ENCODE data around the gene TK2. TPM values are rescaled to one million over a fixed set of nuclear protein-coding genes. Genes with fewer than 3 reads are reported as not detected.
"Not testable (repeated sequence)": the region's sequence is repeated elsewhere in the genome, so short reads cannot be mapped to it uniquely, and the experiment has no call there.

Gene TK2
- polyA plus RNA-seq, 1 donor, result 21.2 TPM

- H3K27me3 ChIP-seq (ENCODE audit: control insufficient read depth, insufficient read depth, low read length), result peaks cover 16% of the 10 kb centered on the region
- H3K4me3 ChIP-seq (ENCODE audit: low read length), result no peak overlapping the region
- 88% methylated on average over 1 of the region's 1 CpG for WGBS (ENCODE audit: insufficient coverage, low lambda C conversion rate)
- H3K9me3 ChIP-seq (ENCODE audit: control insufficient read depth, low read depth, low read length), result no peaks in the 10 kb centered on the region
- no peaks in the 10 kb centered on the region for H3K36me3 ChIP-seq (ENCODE audit: control insufficient read depth, insufficient read depth, low read length)
- DNase-seq, result no peak
- peaks cover 12% of the 10 kb centered on the region for H3K4me1 ChIP-seq (ENCODE audit: control insufficient read depth, insufficient read depth, low read length)
- H3K27ac ChIP-seq (ENCODE audit: low read length), result no peak overlapping the region
Measured at GRCh38 chr16:66574081-66574480, 24.2 kb upstream of the TK2 start.

DNA sequence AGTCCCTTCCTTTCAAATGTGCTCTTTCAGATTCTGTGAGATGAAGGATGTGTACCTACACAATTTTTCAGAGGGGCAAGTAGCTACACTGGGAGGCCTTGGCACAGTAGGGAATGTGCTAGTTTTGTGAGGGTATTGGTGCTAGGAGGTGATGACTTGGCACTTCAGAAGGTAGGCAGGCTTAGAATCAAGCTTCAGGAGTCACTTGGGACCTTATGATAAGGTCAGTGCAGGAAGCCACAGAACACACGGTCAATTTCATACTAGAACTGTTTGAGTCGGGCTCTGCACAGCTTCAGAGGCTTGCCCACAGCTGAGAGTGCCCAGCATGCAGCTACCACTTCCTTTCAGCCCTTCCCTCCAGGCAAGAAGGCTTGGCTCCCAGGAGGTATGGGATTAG is 22.4 kb upstream of the TK2 start:
- no peak overlapping the region for H3K4me3 ChIP-seq (ENCODE audit: low read length)
- no peaks in the 10 kb centered on the region for H3K36me3 ChIP-seq (ENCODE audit: control insufficient read depth, insufficient read depth, low read length)
- WGBS (ENCODE audit: insufficient coverage, low lambda C conversion rate), result no CpG with 5 or more reads among the region's 2 CpGs
- no peak for DNase-seq
- no peak overlapping the region for H3K27ac ChIP-seq (ENCODE audit: low read length)
- H3K27me3 ChIP-seq (ENCODE audit: control insufficient read depth, insufficient read depth, low read length), result no peaks in the 10 kb centered on the region
- peaks cover 7% of the 10 kb centered on the region for H3K4me1 ChIP-seq (ENCODE audit: control insufficient read depth, insufficient read depth, low read length)
- no peaks in the 10 kb centered on the region for H3K9me3 ChIP-seq (ENCODE audit: control insufficient read depth, low read depth, low read length)

GRCh38 chr16:66569827-66570405 is 20.0 kb upstream of the TK2 start:
- Histone ChIP-seq H3K27me3 (ENCODE audit: control insufficient read depth, insufficient read depth, low read length) (no peaks in the 10 kb centered on the region), H3K4me1 (ENCODE audit: control insufficient read depth, insufficient read depth, low read length) (peaks cover 7% of the 10 kb centered on the region), H3K9me3 (ENCODE audit: control insufficient read depth, low read depth, low read length) (peaks cover 4% of the 10 kb centered on the region), H3K4me3 (ENCODE audit: low read length) (no peak overlapping the region), H3K36me3 (ENCODE audit: control insufficient read depth, insufficient read depth, low read length) (peaks cover 13% of the 10 kb centered on the region), H3K27ac (ENCODE audit: low read length) (peak overlapping the region; percentile 52)
- peak; percentile 70 to 88 for DNase-seq
- WGBS (ENCODE audit: insufficient coverage, low lambda C conversion rate), result 29% methylated on average over 1 of the region's 3 CpGs

GRCh38 chr16:66569131-66569530 is 19.2 kb upstream of the TK2 start:
- H3K27ac ChIP-seq (ENCODE audit: low read length), result no peak overlapping the region
- peaks cover 7% of the 10 kb centered on the region for H3K4me1 ChIP-seq (ENCODE audit: control insufficient read depth, insufficient read depth, low read length)
- DNase-seq, result no peak
- no peak overlapping the region for H3K4me3 ChIP-seq (ENCODE audit: low read length)
- H3K9me3 ChIP-seq (ENCODE audit: control insufficient read depth, low read depth, low read length), result peaks cover 4% of the 10 kb centered on the region
- 89% methylated on average over 1 of the region's 1 CpG for whole genome bisulfite sequencing (ENCODE audit: insufficient coverage, low lambda C conversion rate)
- H3K36me3 ChIP-seq (ENCODE audit: control insufficient read depth, insufficient read depth, low read length), result peaks cover 15% of the 10 kb centered on the region
- no peaks in the 10 kb centered on the region for H3K27me3 ChIP-seq (ENCODE audit: control insufficient read depth, insufficient read depth, low read length)

DNA sequence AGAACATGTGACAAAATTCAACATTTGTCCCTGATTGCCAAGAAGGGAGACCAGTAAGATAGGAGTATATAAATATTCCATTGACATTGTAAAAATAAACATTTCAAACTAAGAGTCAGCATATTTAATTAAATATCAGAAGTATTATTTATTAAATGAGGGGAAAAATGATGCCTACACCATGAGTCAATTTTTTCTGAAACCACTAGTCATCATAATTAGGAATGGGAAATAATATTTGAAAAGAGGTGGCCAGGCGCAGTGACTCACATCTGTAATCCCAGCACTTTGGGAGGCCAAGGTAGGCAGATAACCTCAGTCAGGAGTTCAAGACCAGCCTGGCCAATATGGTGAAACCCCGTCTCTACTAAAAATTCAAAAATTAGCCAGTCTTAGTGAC is 18.4 kb upstream of the TK2 start:
- Histone ChIP-seq H3K27me3 (ENCODE audit: control insufficient read depth, insufficient read depth, low read length) (no peaks in the 10 kb centered on the region), H3K4me3 (ENCODE audit: low read length) (no peak overlapping the region), H3K9me3 (ENCODE audit: control insufficient read depth, low read depth, low read length) (peaks cover 4% of the 10 kb centered on the region), H3K27ac (ENCODE audit: low read length) (no peak overlapping the region), H3K36me3 (ENCODE audit: control insufficient read depth, insufficient read depth, low read length) (peaks cover 15% of the 10 kb centered on the region), H3K4me1 (ENCODE audit: control insufficient read depth, insufficient read depth, low read length) (peaks cover 7% of the 10 kb centered on the region)
- no peak for DNase-seq
- no CpG with 5 or more reads among the region's 2 CpGs for WGBS (ENCODE audit: insufficient coverage, low lambda C conversion rate)

GRCh38 chr16:66567270-66567669 is 17.3 kb upstream of the TK2 start:
- not testable (repeated sequence) for H3K4me1 ChIP-seq (ENCODE audit: control insufficient read depth, insufficient read depth, low read length); H3K27me3 ChIP-seq (ENCODE audit: control insufficient read depth, insufficient read depth, low read length); H3K27ac ChIP-seq (ENCODE audit: low read length); H3K9me3 ChIP-seq (ENCODE audit: control insufficient read depth, low read depth, low read length); DNase-seq; H3K4me3 ChIP-seq (ENCODE audit: low read length)
- no CpG with 5 or more reads among the region's 3 CpGs for WGBS (ENCODE audit: insufficient coverage, low lambda C conversion rate)
- peaks cover 15% of the 10 kb centered on the region for H3K36me3 ChIP-seq (ENCODE audit: control insufficient read depth, insufficient read depth, low read length)

DNA sequence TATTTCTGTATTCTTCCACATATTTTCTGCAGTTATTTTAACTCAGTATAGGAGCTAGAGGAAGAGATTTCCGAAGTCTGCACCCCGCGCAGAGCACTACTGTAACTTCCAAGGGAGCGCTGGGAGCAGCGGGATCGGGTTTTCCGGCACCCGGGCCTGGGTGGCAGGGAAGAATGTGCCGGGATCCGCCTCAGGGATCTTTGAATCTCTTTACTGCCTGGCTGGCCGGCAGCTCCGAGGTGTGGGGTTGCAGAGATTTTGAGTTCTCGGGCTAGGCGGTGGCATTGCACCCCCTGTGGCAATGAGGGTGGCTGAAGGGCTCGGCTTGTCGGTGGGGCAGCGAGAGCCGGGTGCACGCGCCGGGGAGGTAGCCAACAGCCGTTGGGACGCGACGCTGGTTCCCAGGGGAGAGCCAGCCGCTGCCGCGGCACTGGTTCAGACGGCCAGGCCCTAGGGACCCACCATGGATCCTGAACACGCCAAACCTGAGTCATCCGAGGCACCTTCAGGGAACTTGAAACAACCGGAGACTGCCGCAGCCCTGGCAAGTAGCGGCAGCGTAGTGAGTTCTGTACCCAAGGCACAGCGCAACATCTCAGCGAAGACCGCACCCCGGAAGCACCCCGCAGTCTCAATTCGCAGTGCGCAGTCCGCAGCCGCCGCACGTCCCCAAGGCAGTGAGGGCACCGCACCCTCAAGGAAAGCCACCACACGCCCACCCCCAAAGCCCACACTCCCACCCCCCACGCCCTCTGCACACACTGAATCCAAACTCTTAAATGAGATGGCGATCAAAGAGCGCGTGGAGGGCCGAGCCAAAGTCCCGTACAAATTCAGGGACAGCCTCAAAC is 16.4 kb upstream of the TK2 start, which contains the start of gene CMTM1:
TSS of gene CMTM1 (plus strand) at position 389 of the 851 bp plus-strand sequence. CDS start at position 464, 75 bp downstream.
- no peak for DNase-seq
- H3K27me3 ChIP-seq (ENCODE audit: control insufficient read depth, insufficient read depth, low read length), result no peaks in the 10 kb centered on the region
- H3K27ac ChIP-seq (ENCODE audit: low read length), result no peak within 1 kb of the TSS
- no CpG with 5 or more reads among the region's 54 CpGs for WGBS (ENCODE audit: insufficient coverage, low lambda C conversion rate)
- H3K36me3 ChIP-seq (ENCODE audit: control insufficient read depth, insufficient read depth, low read length), result peaks cover 18% of the 10 kb centered on the region
- H3K9me3 ChIP-seq (ENCODE audit: control insufficient read depth, low read depth, low read length), result peaks cover 4% of the 10 kb centered on the region
- H3K4me1 ChIP-seq (ENCODE audit: control insufficient read depth, insufficient read depth, low read length), result peaks cover 7% of the 10 kb centered on the region
- H3K4me3 ChIP-seq (ENCODE audit: low read length), result no peak within 1 kb of the TSS

GRCh38 chr16:66563574-66564334 is 13.8 kb upstream of the TK2 start:
- DNase-seq, result no peak
- Histone ChIP-seq H3K4me1 (ENCODE audit: control insufficient read depth, insufficient read depth, low read length) (no peaks in the 10 kb centered on the region), H3K4me3 (ENCODE audit: low read length) (no peak overlapping the region), H3K27me3 (ENCODE audit: control insufficient read depth, insufficient read depth, low read length) (no peaks in the 10 kb centered on the region), H3K9me3 (ENCODE audit: control insufficient read depth, low read depth, low read length) (peaks cover 4% of the 10 kb centered on the region), H3K36me3 (ENCODE audit: control insufficient read depth, insufficient read depth, low read length) (peaks cover 34% of the 10 kb centered on the region), H3K27ac (ENCODE audit: low read length) (no peak overlapping the region)
- no CpG with 5 or more reads among the region's 2 CpGs for WGBS (ENCODE audit: insufficient coverage, low lambda C conversion rate)

DNA sequence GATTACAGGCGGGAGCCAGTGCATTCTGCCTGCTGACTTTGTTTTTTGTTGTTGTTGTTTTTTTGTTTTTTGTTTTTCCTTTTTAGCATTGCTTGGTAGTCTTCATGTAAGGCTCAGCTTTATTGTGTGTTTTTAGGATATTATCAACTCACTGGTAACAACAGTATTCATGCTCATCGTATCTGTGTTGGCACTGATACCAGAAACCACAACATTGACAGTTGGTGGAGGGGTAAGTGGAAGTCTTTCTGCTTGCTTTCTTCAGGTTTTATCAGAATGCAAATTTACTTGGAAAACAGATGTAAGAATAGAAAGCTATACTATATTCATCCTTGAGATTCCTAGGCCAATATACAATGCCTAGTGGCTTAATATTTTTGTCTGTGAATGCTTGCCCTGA is 13.1 kb upstream of the TK2 start:
- WGBS (ENCODE audit: insufficient coverage, low lambda C conversion rate), result no CpG with 5 or more reads among the region's 2 CpGs
- Histone ChIP-seq H3K9me3 (ENCODE audit: control insufficient read depth, low read depth, low read length) (peaks cover 4% of the 10 kb centered on the region), H3K4me1 (ENCODE audit: control insufficient read depth, insufficient read depth, low read length) (no peaks in the 10 kb centered on the region), H3K4me3 (ENCODE audit: low read length) (no peak overlapping the region), H3K36me3 (ENCODE audit: control insufficient read depth, insufficient read depth, low read length) (peaks cover 37% of the 10 kb centered on the region), H3K27me3 (ENCODE audit: control insufficient read depth, insufficient read depth, low read length) (no peaks in the 10 kb centered on the region), H3K27ac (ENCODE audit: low read length) (no peak overlapping the region)
- DNase-seq, result no peak

DNA sequence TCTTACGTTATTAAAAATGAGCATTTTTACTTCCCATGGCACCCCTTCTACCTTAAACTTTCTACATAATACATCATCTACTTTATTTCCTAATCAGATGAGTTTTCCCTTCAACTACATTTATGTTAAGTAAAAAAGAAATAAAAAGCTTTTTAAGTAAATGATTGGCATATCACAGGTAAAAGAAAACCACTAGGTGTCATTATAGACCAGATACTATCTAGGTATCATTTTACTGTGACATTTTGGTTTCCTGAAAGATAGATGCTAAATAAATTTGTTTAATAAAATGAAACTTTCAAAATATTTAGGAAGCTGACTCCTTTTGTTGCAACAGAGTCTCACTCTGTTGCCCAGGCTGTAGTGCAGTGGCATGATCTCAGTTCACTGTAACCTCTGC is 12.5 kb upstream of the TK2 start:
- peaks cover 37% of the 10 kb centered on the region for H3K36me3 ChIP-seq (ENCODE audit: control insufficient read depth, insufficient read depth, low read length)

More for the DNA sequence above, 12.5 kb upstream of the TK2 start:
- no peaks in the 10 kb centered on the region for H3K4me1 ChIP-seq (ENCODE audit: control insufficient read depth, insufficient read depth, low read length)
- no peaks in the 10 kb centered on the region for H3K27me3 ChIP-seq (ENCODE audit: control insufficient read depth, insufficient read depth, low read length)
- no peak overlapping the region for H3K4me3 ChIP-seq (ENCODE audit: low read length)
- no peak for DNase-seq
- WGBS (ENCODE audit: insufficient coverage, low lambda C conversion rate), result 67% methylated on average over 1 of the region's 1 CpG
- H3K27ac ChIP-seq (ENCODE audit: low read length), result no peak overlapping the region
- H3K9me3 ChIP-seq (ENCODE audit: control insufficient read depth, low read depth, low read length), result peaks cover 4% of the 10 kb centered on the region
